ENCODE measurements around the gene PPP1R1C.

DNA sequence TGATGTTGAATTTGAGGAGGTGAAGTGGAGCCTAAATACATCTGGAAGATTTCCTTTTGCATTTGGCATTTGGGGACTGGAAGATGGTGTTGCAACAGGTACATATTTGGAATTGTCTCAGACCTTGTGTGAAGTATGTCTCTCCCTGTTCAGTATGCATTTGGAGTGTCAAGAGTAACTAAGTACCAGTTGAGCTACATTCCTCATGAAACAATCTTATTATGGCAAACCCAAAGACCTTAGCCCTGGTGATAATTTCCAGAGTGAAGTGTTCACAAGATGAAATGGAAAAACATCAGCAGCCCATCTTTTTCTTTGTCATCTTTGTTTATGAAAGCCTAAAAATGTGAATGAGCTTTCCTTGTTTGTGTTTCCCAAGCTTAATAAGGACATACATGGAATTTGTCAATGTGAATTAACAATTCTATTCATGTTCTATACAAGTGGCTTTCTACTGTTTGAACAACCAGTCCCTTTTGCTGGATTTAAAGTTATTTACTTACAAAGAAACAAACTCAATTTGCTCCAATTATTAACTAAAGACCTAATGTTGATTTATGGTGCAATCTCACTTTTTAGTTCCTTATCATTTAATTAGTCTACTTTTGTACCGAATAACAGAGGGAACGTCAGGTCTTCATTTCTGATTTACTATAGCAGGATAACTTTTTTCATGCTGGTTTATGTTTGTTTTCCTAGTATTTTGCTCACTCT lies 42.1 kb upstream of the PPP1R1C start:
- no peak for TF ChIP-seq POLR2A (IDR thresholded peaks at IDR 0.05)
- TF ChIP-seq, protein P1, sequence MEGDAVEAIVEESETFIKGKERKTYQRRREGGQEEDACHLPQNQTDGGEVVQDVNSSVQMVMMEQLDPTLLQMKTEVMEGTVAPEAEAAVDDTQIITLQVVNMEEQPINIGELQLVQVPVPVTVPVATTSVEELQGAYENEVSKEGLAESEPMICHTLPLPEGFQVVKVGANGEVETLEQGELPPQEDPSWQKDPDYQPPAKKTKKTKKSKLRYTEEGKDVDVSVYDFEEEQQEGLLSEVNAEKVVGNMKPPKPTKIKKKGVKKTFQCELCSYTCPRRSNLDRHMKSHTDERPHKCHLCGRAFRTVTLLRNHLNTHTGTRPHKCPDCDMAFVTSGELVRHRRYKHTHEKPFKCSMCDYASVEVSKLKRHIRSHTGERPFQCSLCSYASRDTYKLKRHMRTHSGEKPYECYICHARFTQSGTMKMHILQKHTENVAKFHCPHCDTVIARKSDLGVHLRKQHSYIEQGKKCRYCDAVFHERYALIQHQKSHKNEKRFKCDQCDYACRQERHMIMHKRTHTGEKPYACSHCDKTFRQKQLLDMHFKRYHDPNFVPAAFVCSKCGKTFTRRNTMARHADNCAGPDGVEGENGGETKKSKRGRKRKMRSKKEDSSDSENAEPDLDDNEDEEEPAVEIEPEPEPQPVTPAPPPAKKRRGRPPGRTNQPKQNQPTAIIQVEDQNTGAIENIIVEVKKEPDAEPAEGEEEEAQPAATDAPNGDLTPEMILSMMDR (IDR thresholded peaks at IDR 0.05), result no peak
